T1000 (cell line): ENCODE data around the gene ADA.

Experiments used
- DNase-seq: peaks from one replicate; lab custom pipeline; 2025; ENCODE audit warnings: mixed read lengths; lab: John Stamatoyannopoulos, UW

ADA gene

DNA sequence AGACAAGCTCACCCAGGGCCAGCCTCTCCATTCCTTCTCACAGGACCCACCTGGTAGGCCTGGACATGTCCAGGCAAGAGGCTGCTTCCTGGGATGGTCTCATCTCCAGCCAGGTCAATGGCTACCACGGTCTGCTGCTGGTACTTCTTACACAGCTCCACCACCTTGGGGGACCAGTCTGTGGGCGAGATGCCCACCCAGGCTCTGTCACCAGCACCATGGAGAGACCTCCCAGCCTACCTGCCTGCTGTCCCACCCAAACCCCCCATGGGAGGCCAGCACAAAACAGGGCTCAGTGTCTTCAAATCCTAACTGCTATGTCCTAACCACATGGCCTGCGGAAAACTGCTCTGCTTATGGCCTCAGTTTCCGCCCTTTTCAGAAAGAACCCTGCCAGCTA, 27.3 kb downstream of the ADA start:
- DNase-seq = no peak

GRCh38 chr20:44622501-44623270, 28.8 kb downstream of the ADA start:
- DNase-seq = no peak

DNA sequence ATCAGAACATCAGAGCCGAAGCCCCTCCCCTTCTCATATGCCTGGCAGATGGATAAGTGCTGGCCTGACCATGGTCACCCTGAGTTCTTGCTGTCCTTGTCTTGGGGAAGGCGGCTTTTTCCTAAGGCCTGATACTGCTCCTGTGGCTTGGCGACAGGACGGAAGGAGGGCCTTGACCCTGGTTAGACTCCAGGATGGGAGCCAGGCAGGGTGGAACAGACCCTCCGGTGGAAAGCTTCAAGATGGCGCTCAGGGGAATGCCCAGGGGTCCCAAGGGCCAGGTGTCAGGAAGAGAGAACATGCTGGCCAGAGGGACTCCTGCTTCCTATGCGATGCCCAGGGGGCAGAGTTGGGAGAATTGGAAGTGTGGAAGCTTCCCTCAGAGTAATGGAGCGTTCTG, 29.6 kb downstream of the ADA start:
- no peak for DNase-seq

DNA sequence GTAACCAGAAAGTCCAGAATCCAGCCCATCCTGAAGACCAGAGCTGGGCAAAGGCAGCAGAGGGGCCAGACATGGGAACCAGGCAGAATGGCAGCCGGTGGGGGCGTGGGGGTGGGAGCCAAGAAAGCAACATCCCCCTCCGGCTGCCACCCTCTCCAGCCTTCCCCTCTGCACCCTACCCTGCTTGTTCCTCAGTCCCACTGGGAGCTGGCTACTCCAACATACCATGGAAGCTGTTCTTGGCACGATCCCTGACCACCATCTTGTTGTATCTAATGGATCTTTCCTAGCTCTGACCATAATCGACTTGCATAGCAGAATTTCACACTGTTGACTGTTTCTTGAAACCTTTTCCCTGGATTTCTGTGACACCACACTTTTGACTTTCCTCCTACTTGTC, 30.2 kb downstream of the ADA start:
- no peak for DNase-seq

DNA sequence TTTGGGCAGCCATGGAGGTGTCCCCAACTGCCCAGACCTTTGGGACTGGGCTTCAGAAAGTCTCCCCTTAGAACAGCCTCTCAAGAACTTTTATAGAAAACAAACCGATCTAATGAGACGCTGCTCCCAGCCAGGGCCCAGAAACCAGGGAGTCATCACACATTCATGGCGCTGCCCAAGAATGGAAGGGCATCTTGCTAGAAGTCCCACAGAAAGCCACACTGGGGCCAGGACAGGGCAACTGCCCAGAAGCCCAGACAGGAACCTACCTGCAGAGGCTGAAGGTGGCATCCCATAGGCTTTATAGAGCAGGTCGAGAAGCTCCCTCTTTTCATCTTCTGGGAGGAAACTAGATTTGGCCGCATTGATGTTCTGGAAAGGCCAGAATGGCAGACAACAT, 31.5 kb downstream of the ADA start:
- DNase-seq = no peak

DNA sequence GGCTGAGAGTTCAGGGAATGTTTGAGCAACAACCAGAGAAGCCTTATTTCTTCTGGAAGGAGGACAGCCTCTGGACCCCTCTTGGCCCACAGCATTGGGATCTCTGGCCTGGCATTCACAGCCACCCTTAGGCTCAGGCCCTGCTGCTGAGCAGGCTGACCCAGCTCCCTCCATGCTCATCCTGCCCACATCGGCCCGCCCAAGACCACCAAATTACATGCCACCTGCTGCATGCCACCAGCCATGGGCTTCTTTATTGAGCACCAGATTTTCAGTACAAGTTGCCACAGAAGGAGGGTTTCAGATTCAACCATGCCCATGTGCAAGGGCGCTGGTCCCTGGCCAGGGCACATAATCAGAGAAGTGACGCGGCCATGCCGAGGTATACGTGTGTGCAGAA, 32.2 kb downstream of the ADA start:
- DNase-seq = no peak

- DNase-seq = no peak
These were observed 33.2 kb downstream of the ADA start for GRCh38 chr20:44618318-44618731.

DNA sequence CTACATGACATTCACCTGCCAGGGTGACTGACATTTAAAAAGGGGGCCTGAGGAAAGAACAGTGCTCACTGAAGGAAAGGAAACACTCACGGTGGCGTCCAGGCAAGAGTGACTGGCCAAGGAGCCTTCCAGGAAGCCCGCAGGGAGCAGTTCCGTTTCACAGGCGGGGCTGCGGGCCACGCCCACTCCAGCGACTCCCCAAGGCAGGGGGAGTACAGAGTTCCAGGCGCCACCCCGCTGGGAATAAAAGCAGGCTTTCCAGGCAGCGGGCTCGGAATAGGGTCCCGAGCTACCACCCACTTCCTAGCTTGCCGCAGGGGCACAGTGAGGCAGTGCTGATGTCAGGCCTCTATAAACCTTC, 34.9 kb downstream of the ADA start:
- no peak for DNase-seq

DNA sequence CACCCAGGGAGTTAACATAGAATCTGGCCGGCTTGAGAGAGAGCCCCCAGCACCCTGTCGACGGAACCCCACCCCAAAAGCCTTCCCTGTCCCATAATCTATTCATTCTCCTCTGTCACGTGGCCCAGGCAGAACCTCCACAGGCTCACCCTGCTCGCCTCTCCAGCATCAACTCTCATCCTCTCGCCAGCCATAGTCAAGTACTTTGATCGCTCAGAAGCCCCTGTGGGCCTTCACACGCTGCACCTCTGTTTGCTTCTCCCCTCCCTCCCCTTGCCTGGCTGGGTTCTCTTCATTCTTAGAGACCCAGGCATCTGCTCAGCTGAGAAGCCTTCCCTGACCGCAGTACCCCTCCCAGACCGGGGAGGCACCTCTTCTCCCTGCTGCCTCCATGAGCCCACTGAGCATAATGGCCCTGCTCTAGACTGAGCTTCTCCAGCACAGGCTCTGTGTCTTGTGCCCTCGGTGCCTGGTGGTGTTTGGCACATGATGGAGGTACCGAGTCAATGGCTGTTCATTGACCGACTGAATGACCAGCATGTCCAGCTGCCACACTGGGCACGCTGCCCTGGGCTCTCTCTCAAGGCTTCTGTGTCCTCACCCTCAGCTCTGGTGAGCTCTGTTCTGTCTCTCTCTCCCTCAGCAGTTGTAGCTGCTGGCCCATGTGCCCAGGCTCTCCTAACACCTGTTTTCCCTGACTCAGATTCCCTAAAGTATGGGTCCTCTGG, 35.5 kb downstream of the ADA start:
- no peak for DNase-seq

DNA sequence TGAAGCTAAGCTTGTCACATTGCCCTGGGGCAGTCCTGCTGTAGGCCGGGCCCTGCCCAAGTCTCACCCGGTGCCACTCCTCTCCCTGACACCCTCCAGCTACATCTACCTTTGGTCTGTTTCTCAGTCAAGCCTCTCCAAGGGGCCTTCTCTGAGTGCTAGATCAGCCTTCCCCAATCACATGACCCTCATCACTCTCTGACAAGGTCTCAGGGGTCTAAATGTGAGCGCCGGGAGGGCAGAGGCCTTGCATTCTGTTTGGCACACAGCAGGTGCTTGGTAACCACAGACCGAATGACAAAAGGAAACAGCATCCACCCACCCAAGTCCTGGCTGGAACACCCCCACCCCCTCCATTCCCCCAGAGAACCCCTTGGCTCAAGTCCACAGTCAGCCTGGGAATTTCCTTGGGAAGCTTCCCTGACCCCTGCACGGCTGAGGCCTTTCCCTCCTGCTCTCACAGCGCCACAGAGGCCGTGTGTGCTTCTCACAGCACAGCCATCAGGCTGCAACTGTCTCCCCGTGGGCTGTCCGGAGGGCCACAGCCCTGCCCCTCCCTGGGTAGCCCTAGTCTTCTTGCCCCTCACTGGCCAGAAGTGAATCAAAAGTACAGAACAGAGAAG, 36.2 kb downstream of the ADA start:
- no peak for DNase-seq

DNA sequence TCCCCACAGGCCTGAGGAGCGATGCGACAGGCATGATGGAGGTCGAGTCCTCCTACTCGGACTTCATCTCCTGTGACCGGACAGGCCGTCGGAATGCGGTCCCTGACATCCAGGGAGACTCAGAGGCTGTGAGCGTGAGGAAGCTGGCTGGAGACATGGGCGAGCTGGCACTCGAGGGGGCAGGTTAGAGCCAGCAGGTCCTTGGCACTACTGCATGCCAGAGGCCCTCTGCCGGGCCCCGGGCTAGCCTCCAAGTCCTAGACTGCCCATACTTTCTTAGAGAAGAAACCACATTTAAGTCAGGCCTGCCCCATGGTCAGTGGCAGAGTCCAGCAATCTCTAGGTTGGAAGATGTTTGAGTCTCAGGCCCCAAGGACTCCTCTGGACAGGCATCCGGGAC, 37.0 kb downstream of the ADA start:
- no peak for DNase-seq

GRCh38 chr20:44613575-44613974, 37.9 kb downstream of the ADA start:
- no peak for DNase-seq

DNA sequence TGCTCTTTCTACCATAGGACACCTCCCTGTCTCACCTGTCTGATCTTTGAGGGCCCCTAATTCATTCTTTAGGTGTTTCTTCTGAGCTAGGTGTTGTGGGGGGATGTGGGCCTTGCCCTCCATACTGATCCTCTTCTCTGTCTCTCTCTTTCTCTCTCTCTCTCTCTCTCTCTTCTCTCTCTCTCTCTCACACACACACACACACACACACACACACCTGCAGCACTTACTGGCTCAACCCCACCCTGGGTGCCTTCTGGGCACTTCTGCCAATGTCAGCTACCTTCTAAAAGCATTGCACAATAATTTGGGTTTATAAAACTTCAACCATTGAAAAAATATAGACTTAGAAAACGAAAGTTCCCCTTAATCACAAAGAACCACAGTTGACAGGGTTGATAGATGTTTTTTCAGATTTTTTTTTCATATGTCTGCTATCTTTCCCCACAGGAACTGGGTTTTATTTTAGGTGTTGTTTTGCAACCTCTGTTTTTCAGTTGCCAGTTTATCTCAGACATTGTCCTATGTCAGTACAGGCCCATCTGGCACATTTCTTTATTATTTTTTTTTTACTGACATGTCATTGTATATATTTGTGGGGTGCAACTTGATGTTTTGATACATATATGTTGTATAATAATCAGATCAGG, 41.1 kb downstream of the ADA start:
- DNase-seq = no peak

DNA sequence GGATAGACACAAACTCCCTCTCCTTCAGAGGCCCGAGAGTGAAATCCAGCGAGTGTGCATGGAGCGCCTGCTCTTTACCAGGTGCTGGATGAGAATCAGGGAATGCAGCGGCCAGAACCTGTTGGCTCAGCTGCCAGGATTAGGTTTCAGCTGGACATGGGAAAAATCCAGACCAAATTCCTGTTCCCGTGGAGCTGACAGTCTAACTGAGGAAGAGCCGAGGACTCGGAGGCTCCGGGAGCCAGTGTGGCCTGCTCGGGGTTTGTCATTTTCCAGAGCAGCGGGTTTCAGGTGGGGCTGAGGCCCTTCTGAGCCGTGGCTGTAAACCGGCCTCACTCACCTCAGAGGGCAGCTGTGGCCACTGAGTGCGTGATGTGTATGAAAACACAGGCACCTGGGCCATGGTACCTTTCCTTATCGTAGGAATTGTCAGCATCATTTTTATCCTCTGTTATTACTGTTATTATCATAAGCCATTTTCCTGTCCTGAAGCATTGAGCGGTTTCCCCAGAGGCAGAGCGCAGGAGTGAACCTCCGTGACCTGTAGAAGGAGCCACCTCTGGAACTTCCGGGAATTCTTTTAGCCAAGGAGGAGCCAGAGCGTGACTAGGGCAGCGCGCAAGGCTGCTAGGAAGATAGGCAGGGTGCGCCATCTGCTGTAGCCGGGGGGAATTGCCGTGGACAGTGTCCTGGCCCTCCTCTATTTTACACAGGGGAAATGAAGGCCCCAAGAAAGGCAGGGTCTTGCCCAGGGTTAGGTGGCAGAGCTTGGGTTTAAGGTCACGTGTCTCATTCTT, 41.8 kb downstream of the ADA start:
- peak; percentile 89 for DNase-seq

- no peak for DNase-seq
These were observed 42.4 kb downstream of the ADA start for GRCh38 chr20:44609006-44609515.

GRCh38 chr20:44606725-44607441, 44.6 kb downstream of the ADA start:
- no peak for DNase-seq

DNA sequence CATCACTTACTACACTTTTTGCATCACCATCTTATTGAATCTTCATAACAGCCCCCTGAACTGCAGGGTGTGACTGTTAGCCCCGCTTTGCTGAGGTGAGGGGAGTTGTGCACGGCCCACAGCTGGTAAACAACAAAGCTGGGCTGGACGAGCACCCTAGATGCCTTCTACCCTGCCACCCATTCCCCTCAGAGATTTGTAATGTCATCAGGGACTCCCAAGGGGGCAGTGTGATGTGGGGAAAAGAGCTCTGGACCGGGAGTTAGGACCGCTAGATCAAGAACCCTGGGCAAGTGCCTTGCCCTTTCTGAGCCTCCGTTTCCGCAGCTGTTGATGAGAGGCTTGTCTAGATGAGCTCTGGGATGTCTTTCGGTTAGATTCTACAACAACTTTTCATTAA, 48.2 kb downstream of the ADA start:
- DNase-seq = no peak

GRCh38 chr20:44601801-44602204, 49.7 kb downstream of the ADA start:
- no peak for DNase-seq

DNA sequence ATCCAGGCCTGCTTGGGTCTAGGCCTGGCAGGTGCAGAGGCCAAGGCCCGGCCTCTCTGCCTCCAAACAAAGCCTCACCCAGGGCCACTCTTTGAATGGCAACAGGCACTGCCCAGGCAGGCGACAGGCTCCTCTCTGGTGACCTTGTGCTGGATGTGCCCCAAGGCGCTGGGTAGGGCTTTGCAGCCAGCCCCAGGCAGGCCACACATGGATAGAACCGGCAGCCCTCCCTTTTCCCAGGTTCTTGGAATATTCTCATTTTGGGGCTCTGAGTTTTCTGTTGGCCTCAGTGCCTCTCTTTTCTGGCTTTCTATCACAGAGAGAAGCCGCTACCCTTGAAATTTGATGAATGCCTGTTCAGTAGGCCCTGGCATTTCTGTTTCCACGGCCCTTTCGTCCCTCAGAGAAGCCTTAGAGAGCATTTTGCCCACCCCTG, 50.2 kb downstream of the ADA start:
- DNase-seq = no peak

DNA sequence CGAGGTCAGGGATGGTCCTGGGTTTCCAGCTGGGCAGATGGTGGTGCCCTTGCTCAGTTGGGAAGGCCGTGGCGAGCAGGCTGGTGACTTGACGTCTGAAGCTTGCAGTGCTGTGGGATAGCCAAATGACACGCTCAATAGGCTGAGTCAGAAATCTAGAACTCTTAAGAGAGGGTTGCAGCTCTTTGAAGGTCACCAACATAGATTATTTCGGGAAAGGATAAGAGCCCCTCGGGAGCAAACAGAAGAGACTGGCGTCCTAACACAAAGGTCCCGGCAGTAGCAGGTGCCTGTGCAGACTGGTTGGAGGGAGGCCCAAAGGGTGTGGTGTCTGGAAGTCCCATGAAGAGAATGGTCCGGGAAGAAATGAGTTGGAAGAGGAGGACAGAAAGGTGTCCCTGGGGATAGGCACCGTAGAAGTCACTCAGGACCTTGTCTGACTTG, 50.7 kb downstream of the ADA start:
- no peak for DNase-seq

GRCh38 chr20:44600301-44600700, 51.2 kb downstream of the ADA start:
- DNase-seq = no peak
